ENCODE measurements around the gene CDCP1.

The CDCP1 gene, protein sequence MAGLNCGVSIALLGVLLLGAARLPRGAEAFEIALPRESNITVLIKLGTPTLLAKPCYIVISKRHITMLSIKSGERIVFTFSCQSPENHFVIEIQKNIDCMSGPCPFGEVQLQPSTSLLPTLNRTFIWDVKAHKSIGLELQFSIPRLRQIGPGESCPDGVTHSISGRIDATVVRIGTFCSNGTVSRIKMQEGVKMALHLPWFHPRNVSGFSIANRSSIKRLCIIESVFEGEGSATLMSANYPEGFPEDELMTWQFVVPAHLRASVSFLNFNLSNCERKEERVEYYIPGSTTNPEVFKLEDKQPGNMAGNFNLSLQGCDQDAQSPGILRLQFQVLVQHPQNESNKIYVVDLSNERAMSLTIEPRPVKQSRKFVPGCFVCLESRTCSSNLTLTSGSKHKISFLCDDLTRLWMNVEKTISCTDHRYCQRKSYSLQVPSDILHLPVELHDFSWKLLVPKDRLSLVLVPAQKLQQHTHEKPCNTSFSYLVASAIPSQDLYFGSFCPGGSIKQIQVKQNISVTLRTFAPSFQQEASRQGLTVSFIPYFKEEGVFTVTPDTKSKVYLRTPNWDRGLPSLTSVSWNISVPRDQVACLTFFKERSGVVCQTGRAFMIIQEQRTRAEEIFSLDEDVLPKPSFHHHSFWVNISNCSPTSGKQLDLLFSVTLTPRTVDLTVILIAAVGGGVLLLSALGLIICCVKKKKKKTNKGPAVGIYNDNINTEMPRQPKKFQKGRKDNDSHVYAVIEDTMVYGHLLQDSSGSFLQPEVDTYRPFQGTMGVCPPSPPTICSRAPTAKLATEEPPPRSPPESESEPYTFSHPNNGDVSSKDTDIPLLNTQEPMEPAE

DNA sequence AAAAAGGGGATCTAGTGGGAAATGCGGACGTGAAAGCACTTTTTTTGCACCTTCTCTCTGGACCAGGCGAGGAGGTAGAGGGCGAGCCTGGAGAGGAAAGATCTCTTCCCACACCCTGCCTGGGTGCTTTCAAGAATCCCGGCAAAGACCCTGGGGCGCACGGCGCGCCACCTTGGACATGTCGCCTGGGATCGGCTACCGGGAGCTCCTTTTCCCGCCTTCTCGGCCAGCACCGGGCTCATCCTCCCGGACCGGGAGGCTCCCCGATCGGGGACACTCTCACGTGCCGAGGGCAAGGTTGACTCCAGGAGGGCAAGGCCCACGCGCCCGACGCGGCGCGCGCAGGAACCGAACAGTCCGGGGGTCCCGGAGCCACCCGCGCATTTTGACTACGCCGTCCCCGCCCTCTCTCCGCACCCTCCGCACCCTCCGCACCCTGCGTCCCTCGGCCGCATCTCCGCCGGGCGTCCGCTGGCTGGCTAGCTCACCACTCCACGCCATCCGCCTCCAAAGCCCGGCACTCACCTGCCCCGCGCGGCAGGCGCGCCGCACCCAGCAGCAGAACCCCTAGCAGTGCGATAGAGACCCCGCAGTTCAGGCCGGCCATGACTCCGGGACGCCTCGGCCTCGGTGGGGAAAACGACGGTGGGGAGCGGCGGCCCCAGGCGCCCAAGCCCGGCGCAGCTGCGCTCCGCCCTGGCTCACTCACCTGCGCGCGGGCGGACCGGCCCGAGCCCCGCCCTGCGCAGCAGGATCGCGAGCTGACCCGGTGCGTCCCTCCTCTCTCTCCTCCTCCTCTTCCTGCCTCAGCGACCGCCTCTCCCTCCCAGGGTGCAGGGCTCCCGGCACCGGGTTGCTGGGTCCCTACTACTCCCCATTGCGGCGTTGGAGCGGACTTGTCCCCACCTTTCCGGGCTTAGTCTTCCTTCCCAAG lies at the start of gene CDCP1:
TSS of gene CDCP1 (minus strand) at position 698 of the 934 bp plus-strand sequence. CDS start at position 607, 91 bp downstream.
- TF ChIP-seq, protein P1, sequence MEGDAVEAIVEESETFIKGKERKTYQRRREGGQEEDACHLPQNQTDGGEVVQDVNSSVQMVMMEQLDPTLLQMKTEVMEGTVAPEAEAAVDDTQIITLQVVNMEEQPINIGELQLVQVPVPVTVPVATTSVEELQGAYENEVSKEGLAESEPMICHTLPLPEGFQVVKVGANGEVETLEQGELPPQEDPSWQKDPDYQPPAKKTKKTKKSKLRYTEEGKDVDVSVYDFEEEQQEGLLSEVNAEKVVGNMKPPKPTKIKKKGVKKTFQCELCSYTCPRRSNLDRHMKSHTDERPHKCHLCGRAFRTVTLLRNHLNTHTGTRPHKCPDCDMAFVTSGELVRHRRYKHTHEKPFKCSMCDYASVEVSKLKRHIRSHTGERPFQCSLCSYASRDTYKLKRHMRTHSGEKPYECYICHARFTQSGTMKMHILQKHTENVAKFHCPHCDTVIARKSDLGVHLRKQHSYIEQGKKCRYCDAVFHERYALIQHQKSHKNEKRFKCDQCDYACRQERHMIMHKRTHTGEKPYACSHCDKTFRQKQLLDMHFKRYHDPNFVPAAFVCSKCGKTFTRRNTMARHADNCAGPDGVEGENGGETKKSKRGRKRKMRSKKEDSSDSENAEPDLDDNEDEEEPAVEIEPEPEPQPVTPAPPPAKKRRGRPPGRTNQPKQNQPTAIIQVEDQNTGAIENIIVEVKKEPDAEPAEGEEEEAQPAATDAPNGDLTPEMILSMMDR (IDR thresholded peaks at IDR 0.05; ENCODE audit: insufficient read depth, low read depth, low read length, missing control alignments) = no peak
- no peak for DNase-seq (ENCODE audit: low read depth)
- H3K4me3 ChIP-seq (ENCODE audit: low read depth, low read length) = no peak within 1 kb of the TSS

DNA sequence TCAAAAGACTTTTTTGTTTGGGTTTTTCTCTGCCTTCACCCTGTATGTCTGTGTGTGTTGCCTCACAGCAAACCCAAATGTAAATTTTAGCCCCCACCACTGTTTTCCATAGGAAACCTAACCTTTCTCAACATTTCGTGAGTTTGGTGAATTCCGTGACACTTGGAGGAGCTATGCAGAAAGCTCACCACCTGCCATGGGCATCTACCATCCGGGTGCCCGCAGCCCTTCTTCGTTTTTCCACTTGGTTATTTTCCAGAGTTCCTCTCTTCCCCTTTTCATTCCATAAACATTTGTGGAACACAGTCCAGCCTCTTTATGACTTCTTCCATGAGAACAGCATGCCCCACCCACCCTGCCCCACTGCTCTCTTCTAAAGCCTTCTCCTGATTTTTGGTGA lies 48.6 kb upstream of the CDCP1 start:
- no peak overlapping the region for H3K4me3 ChIP-seq (ENCODE audit: low read depth, low read length)

DNA sequence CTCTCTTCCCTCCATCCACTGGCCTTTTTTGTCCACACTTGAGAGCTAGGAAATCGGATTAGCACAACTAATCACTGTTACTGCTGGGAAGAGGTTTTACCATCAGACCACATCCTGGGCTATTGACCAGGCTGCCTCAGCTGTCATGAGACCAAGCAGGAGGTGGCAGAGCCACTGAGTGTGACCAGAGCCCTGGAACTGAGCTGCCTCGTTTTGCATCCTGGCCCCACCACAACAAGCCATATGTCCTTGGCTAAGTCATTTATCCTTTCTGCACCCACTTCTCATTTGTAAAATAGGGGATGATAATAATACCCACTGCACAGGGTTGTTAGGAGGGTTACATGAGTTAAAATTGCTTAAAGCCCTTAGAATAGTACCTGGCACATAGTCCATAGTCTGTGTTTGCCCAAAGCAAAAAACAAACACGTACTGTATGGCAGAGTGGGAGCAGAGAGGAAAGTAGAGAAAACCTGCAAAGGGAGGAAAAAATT lies 45.8 kb upstream of the CDCP1 start:
- DNase-seq (ENCODE audit: low read depth) = peak; percentile 9
- TF ChIP-seq, protein P1 (IDR thresholded peaks at IDR 0.05; ENCODE audit: insufficient read depth, low read depth, low read length, missing control alignments) = no peak
- no peak overlapping the region for H3K4me3 ChIP-seq (ENCODE audit: low read depth, low read length)

More for the DNA sequence above, 48.6 kb upstream of the CDCP1 start:
- TF ChIP-seq, protein P1 (IDR thresholded peaks at IDR 0.05; ENCODE audit: insufficient read depth, low read depth, low read length, missing control alignments) = no peak
- DNase-seq (ENCODE audit: low read depth) = no peak

DNA sequence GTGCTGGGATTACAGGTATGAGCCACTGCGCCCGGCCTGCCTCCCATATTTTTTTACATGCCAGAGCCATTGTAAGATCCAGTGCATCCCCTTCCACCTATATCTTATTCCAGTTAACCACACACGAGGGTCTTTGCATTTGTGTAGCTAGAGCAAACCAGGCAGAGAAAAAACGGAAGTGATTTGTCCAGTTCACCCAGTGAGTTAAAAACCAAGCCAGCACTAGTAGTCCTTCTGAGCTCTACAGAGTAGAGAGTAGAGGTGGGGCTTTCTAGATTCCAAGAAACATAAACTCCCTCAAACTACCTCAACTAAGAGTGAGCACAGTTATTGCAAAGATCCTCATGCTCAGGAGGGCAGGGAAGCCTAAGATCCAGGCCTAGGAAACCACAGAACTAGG lies 45.2 kb upstream of the CDCP1 start:
- no peak overlapping the region for H3K4me3 ChIP-seq (ENCODE audit: low read depth, low read length)
- TF ChIP-seq, protein P1 (IDR thresholded peaks at IDR 0.05; ENCODE audit: insufficient read depth, low read depth, low read length, missing control alignments) = no peak
- no peak for DNase-seq (ENCODE audit: low read depth)

DNA sequence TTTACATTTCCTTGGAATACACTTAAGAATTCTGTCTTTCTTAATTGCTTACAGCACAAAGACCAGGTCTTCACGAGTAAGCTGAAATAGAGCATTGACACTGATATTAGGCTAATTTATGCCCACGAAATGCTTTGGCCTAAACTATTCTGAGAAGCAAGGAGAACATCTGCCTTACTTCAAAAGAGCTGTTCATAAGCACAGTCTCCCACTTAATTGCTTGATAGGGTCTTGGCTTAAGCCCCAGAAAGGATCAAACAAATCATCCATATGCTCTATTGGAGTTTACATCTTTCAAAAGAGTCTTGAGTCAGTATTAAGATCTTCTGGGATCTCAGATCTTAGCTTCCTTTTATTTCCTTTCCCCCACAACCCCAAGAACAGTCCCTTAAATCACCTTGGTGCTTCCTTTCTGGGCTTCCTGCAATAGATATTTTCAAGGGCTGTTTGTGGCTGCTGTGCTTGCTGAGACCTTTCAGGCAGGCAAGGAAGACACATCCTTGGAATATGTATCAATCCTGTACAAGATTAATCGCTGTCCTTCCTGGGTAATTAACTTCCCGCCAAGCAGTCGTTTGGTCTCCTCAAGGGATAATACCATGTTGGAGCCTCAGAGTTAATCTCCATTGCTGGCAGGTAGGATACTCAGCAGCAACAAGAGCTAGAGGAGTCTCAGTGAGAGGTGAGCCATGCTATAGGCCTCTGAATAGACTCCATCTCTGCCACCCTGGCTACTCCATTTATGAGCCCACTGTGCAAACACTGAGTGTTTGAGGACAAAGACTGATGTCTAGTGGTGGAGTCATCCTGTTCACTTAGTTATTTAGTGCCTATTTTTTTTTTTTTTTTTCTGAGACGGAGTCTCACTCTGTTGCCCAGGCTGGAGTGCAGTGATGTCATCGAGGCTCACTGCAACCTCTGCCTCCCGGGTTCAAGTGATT lies 42.8 kb upstream of the CDCP1 start:
- no peak overlapping the region for H3K4me3 ChIP-seq (ENCODE audit: low read depth, low read length)
- DNase-seq (ENCODE audit: low read depth) = no peak
- TF ChIP-seq, protein P1 (IDR thresholded peaks at IDR 0.05; ENCODE audit: insufficient read depth, low read depth, low read length, missing control alignments) = no peak
